Skin of body (tissue), 2 donors: ENCODE measurements around the gene CTNNA2. TPM values are rescaled to one million over a fixed set of nuclear protein-coding genes. Genes with fewer than 3 reads are reported as not detected.

Experiments used
- DNase-seq: peaks from one replicate; lab custom pipeline; 2025; lab: John Stamatoyannopoulos, UW
- total RNA-seq: library from RNA; depleted of rRNA; stranded (reverse); fragments of >200 nt; gene quantifications from one replicate; pipeline ENCODE4 v1.2.3, GENCODE V29; 2014

CTNNA2 gene
- total RNA-seq, 1 donor from 2014 or later, result 0.49 TPM

- DNase-seq, result no peak
Observed at GRCh38 chr2:80258341-80258740, 745.5 kb downstream of the CTNNA2 start.

DNA sequence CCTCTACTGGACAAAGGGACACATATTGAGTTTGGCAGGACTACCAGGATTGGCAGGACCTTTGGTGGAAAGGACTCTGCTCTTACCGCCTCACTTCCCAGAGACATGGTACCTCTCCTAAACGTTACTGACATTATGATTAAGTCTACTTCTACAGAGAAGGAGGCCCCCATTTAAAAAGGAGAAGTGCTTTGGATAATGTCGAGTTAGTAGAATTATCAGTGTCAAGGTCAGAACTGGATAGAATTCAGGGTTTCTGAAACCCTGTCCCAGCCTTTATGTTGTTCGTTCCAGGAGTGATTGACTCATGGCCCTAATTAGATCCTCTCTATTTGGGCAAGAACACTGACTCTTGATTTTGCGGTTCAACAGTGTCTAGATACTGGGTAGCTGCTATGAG, 745.9 kb downstream of the CTNNA2 start:
- no peak for DNase-seq

- no peak for DNase-seq
Observed at GRCh38 chr2:80259292-80259691, 746.4 kb downstream of the CTNNA2 start.

- DNase-seq, result no peak
Observed at GRCh38 chr2:80266231-80266630, 753.4 kb downstream of the CTNNA2 start.

GRCh38 chr2:80269806-80270205, 757.0 kb downstream of the CTNNA2 start:
- no peak for DNase-seq

DNA sequence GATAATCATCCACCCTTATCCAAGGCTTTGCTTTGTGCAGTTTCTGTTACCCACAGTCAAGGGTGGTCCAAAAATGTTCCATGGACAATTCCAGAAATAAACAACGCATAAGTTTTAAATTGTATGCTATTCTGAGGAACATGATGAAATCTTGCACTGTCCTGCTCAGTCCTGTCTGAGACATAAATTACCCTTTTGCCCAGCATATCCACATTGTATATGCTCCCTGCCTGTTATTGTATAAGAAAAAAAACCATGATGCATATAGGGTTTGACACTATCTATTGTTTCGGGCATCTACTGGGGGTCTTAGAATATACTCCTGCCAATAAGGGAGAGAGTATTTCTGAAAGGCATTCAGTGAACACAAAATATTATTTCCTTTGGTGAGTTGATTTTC, 767.7 kb downstream of the CTNNA2 start:
- DNase-seq, result no peak

- no peak for DNase-seq
Observed at GRCh38 chr2:80281049-80281448, 768.2 kb downstream of the CTNNA2 start.

DNA sequence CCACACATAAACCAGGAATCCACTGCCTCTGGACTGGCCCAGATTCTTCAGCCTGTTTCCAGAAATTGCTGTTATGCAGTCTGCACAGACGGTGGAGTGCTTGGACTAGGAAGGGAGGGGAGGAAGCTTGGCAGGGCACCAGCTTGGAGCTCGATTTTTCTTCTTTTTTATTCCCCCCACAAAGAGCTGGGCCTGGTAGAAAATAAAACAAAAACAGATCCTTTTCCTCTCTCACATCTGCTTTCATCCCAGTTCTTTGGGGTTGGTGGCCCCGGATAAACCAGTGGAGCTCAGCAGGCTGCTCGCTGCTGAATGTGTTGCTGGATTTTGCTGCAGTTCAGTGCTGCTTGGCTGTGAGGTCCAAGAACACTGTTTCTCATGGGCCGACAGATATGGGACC, 775.7 kb downstream of the CTNNA2 start:
- DNase-seq, result peak; percentile 55

- no peak for DNase-seq
Observed at GRCh38 chr2:80291656-80292055, 778.8 kb downstream of the CTNNA2 start.

DNA sequence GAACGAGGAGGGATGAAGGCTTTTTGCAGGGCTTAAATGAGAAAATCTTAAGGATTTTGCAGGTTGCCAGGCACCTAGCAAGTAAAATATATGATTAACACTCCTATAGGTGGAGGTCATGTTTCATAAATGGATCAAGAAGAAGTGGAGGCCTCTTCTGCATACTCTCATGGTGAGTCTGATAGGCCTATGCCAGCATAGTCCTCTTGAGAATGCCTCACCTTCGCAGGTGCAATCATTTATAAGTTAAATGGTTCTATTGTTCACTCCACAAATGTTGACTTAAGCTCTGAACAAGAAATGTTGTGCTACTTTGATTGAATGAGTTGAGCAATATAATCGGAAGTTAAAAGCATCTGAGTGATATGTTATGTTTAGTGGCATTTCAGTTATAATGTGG, 779.6 kb downstream of the CTNNA2 start:
- no peak for DNase-seq

GRCh38 chr2:80293039-80293438, 780.2 kb downstream of the CTNNA2 start:
- DNase-seq, result no peak

DNA sequence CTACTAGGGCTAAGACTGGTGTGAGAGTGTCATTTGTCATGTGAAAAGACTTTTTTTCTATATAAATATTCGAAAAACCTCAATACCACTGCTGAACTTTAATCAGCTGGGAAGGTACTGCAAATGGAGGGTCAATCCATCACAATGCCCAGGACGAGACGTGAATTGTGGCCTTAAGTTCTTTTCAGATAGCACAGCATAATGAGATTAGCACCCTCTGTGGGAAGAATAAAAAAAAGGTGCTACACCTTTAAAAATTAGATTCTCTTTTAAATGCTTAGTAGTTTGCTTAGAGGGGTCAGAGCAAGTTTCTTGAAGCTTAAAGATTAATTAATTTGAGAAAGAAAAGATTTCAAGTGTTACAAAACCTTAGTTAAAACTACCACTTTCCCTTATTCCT, 786.1 kb downstream of the CTNNA2 start:
- no peak for DNase-seq

DNA sequence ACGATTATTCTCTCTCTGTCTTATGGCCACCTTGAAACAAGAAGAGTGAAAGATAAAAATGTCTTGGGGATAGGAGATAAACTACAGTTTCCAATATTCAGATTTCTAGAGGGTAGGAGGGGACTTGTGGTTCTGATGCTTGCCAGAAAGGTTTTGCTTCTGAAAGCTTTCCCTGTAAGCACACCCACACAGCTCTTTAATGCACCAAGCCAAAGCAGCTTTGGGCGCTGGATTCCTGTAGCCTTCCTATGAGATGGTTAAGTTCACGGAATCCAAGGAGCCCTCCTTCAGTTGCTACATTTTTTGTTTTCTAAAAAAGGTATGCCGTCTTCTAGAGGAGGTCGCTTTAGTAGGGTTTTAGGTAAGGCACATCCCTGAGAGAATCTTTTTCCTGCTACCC, 786.8 kb downstream of the CTNNA2 start:
- DNase-seq, result no peak

- DNase-seq, result no peak
Observed at GRCh38 chr2:80300346-80300745, 787.5 kb downstream of the CTNNA2 start.

- no peak for DNase-seq
Observed at GRCh38 chr2:80300954-80301353, 788.1 kb downstream of the CTNNA2 start.

DNA sequence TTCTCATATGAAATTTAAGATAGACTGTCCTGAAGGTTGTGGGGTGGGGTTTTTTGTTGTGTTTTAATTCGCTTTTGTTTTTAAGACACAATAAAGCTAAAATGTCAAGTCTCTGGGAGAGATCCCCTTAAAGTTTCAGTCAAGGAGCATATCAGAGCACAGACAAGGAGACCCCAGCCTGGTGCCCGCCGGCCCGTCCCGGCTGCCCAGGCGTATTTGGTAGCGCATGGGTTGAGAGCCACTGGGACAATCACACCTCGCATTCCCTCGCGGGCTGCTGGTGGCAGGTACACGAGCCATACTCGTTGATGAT, 789.1 kb downstream of the CTNNA2 start:
- no peak for DNase-seq

- no peak for DNase-seq
Observed at GRCh38 chr2:80302314-80303005, 789.6 kb downstream of the CTNNA2 start.

GRCh38 chr2:80303006-80303908, 790.4 kb downstream of the CTNNA2 start:
- DNase-seq, result no peak

- DNase-seq, result no peak
Observed at GRCh38 chr2:80303909-80304837, 791.3 kb downstream of the CTNNA2 start, which contains the start of gene LRRTM1. TSS of gene LRRTM1 (minus strand) at chr2:80304752. CDS start at chr2:80303819, 933 bp downstream.

DNA sequence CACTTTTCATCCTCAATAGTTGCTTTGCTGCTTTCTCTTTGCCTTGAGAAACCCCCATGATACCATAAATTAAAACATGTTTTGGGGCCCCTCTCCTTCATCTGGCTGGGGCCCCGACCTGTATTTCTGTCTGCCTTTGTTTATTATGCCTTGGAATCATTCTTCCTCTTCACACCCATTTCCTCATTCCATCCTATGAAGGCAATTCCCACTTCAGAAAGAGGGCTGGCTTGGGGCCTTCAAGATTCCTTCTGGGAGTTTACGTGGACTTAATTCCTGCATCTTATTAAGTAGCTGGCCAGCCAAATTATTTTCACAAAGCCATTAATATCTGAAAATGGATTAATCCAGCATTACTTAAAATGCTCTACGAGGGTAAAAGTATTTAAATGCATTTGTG, 798.5 kb downstream of the CTNNA2 start:
- no peak for DNase-seq

GRCh38 chr2:80312282-80312839, 799.5 kb downstream of the CTNNA2 start:
- no peak for DNase-seq
